Loucy (cell line): Measurements from ENCODE around the gene FAAP24.

ENCODE experiments used
- EZH2phosphoT487 ChIP-seq: fragments of 200-600 bp; IDR thresholded peaks from 2 replicates; pipeline ENCODE4 v1.6.1; 2018; ENCODE audit warnings: antibody characterized with exemption, mild to moderate bottlenecking, moderate library complexity, borderline replicate concordance
- TF ChIP-seq, protein P1 (sequence below): fragments of 200-600 bp; sonication (generic); conservative IDR thresholded peaks from 2 replicates; pipeline ENCODE4 v1.5.1; 2014; ENCODE audit warnings: mild to moderate bottlenecking, antibody characterized with exemption, low read length

DNA sequence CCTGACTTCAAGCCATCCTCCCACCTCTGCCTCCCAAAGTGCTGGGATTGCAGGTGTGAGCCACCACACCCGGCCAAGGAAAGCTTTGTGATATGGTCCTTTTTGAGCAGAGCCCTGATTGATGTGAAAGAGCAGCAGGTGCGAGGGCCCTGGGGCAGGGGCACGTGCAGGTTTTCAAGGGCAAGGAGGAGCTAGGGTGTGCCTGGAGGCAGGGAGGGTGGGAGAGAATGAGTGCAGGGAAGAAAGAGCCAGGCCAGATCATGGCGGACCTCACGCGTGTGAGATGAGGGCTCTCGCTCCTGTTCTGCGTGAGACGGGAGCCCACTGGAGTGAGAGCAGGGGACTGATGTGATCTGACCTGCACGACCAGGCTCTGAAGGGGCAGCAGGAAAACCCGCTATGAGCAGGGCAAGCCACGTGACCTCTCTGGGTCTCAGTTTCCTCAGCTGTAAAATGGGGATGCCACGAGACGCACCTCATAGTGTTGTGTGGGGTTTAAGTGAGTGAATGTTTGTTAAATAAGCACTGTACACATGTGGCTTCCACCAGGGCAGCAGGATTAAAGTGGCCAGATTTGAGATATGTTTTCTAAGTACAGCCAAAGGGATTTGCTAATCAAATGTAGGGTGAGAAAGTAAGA lies 25.8 kb downstream of the FAAP24 start:
- TF ChIP-seq, protein P1, sequence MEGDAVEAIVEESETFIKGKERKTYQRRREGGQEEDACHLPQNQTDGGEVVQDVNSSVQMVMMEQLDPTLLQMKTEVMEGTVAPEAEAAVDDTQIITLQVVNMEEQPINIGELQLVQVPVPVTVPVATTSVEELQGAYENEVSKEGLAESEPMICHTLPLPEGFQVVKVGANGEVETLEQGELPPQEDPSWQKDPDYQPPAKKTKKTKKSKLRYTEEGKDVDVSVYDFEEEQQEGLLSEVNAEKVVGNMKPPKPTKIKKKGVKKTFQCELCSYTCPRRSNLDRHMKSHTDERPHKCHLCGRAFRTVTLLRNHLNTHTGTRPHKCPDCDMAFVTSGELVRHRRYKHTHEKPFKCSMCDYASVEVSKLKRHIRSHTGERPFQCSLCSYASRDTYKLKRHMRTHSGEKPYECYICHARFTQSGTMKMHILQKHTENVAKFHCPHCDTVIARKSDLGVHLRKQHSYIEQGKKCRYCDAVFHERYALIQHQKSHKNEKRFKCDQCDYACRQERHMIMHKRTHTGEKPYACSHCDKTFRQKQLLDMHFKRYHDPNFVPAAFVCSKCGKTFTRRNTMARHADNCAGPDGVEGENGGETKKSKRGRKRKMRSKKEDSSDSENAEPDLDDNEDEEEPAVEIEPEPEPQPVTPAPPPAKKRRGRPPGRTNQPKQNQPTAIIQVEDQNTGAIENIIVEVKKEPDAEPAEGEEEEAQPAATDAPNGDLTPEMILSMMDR, result no peak
- TF ChIP-seq EZH2phosphoT487, result no peak
